ENCODE data around the gene TEX101. TPM values are rescaled to one million over a fixed set of nuclear protein-coding genes. Genes with fewer than 3 reads are reported as not detected.
"Not testable (repeated sequence)": the region's sequence is repeated elsewhere in the genome, so short reads cannot be mapped to it uniquely, and the experiment has no call there.

TEX101 gene
- total and polyA plus RNA-seq, 5 experiments from 2014 or later, result not detected

DNA sequence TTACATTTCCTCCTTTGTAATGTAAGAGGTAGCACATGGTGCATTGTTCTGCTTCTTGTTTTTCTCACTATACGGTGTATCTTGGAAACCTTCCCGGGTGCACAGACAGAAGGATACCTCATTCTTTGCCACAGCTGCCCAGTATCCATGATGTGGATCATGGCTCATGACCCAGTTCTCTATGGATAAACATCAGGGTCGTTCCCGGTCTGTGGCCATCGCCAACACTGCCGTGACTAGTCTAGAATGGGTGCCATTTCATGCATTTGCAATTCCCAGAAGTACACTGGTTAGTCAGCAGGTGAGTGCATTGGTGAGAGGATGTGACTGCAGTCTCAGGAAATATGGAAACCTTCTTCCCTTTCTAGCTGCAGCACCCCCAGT is 23.1 kb upstream of the TEX101 start:
- H3K4me1 Mint-ChIP-seq, H3K4me3 Mint-ChIP-seq, DNase-seq, H3K36me3 Mint-ChIP-seq, H3K9me3 Mint-ChIP-seq, H3K27ac Mint-ChIP-seq, ATAC-seq, POLR2A ChIA-PET: not testable (repeated sequence)
- peaks cover 9 to 28% (median 19%) of the 10 kb centered on the region in 5 donors for H3K27me3 Mint-ChIP-seq

DNA sequence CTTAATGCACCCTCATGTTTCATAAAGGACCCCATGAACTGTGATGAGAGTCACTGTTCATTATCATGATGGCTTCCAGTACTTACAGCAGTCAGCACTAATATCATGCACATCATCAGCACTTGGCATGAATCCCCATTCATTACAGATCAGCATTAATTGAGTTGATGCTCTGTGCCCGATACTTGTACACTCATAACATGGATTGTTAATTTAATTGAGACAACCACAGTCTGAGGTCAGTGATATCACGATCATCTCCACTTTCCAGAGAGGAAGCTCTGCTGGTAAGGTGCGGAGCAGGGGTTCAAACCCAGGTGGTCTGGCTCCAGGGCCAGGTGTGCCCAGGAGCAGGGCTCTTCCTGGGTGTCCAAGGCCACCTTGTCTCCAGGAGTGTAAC is 21.2 kb upstream of the TEX101 start:
- H3K27ac Mint-ChIP-seq, H3K36me3 Mint-ChIP-seq, DNase-seq, H3K9me3 Mint-ChIP-seq, ATAC-seq, H3K4me1 Mint-ChIP-seq, H3K4me3 Mint-ChIP-seq, POLR2A ChIA-PET: not testable (repeated sequence)
- peaks cover 14 to 30% (median 26%) of the 10 kb centered on the region in 5 donors for H3K27me3 Mint-ChIP-seq

DNA sequence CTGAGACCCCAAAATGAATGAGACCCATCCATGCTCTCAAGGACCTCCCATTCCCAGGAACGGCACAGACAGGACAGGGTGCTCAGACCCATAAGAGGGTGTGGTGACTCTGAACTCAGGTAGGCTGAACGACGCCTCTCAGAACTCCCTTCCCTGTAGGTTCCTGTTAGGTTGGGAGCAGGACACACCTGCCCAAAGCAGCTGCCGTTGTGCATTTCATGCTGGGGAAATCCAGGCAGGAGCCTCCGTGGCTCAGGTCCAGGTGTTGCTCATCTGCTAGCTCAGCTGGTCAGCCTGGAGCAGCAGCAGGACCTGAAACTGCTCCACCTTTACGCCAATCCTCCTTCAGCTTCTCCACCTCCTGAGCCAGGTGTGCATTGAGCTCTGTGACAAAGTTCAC is 19.1 kb upstream of the TEX101 start:
- no peak for DNase-seq
- ATAC-seq, result no peak
- H3K4me1 Mint-ChIP-seq, result peaks cover 0 to 4% (median 0%) of the 10 kb centered on the region in 4 donors
- H3K27ac Mint-ChIP-seq, result no peak overlapping the region
- no peak overlapping the region for H3K4me3 Mint-ChIP-seq
- POLR2A ChIA-PET, result no interaction called here
- peaks cover 17 to 37% (median 26%) of the 10 kb centered on the region in 5 donors for H3K27me3 Mint-ChIP-seq
- H3K36me3 Mint-ChIP-seq, result no peaks in the 10 kb centered on the region
- no peaks in the 10 kb centered on the region for H3K9me3 Mint-ChIP-seq

DNA sequence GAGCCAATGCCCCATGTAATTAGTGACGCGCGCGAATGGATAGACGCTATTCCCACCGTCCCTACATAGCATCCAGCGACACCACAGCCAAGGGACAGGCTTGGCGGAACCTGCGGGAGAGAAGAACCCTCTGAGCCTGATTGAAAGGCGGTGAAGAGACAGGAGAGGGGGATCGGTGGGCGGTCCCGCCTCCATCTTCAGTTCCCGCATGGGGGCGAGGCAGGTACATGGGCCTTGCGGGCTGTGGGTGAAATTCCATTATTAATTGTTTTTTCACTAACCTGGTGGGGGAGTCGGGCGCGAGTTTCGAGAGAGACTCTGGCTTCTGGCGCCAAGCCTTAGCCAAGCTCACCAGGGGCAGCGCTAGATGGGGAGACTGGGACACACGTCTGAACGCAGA is 8.4 kb upstream of the TEX101 start:
- H3K4me3 Mint-ChIP-seq, result no peak overlapping the region
- no peaks in the 10 kb centered on the region for H3K4me1 Mint-ChIP-seq
- peak overlapping the region in 1 of 10 donors; percentile 67 for H3K27ac Mint-ChIP-seq
- H3K36me3 Mint-ChIP-seq, result no peaks in the 10 kb centered on the region
- H3K27me3 Mint-ChIP-seq, result peaks cover 0 to 7% (median 4%) of the 10 kb centered on the region in 5 donors
- no peak for ATAC-seq
- H3K9me3 Mint-ChIP-seq, result peaks cover 0 to 8% (median 0%) of the 10 kb centered on the region in 9 donors
- DNase-seq, result no peak
- POLR2A ChIA-PET, result no interaction called here

DNA sequence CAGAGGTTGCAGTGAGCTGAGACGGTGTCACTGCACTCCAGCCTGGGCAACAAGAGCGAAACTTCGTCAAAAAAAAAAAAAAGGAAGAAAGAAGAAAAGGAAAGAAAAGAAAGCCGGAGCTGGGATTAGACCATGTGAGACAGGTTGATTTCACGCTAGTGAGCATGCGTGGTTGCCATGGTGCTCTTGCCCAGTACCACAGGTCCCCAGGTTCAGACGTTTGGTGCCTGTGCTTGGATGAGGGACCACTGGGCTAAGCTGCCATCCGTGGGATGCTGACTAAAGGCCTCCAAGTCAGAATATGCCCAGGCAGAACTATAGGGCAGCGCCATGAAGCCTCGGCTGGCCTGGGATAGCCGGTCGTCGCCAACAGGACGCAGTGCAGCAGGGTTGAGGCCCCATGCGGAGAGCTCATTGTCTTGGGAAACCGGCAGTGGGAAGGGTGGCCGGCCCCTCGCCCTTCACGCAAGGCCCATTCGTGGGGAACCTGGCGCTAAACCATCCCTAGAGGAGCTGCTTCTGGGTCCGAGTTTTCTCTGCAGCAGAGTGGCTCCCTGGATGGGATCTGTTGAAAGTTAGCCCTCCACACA is 7.2 kb upstream of the TEX101 start:
- ATAC-seq, result no peak
- Mint-ChIP-seq H3K27me3 (peaks cover 0 to 7% (median 2%) of the 10 kb centered on the region in 5 donors), H3K4me3 (no peak overlapping the region), H3K27ac (no peak overlapping the region), H3K9me3 (peaks cover 0 to 9% (median 0%) of the 10 kb centered on the region in 9 donors), H3K36me3 (no peaks in the 10 kb centered on the region), H3K4me1 (no peaks in the 10 kb centered on the region)
- DNase-seq, result no peak
- POLR2A ChIA-PET, result interaction anchor here (0.7 kb wide), 1 partner anchor 261 kb away, joined by 3 read pairs; no protein-coding TSS in a partner anchor

DNA sequence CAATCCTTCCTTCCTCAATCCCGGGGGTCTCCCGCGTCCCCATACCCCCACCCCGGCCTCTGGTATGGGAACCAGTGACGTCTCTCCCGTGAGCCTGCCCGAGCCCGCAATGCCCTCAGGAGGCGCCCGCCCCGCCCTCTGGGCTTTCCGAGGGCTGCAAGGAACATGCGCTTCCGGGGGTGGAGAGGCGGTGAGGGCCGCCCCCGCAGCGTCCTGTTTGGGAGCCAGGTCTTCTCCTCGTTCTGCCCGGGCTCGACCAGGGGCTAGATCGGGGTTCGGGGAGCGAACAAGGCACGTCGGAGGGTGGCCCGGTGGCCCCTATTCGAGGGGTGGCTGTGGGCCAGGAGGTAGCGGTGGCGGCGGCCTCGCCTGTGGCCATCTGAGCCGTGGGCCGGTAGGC is 6.6 kb upstream of the TEX101 start:
- Mint-ChIP-seq H3K27ac (no peak overlapping the region), H3K4me3 (peak overlapping the region in 1 of 10 donors; percentile 10), H3K4me1 (no peaks in the 10 kb centered on the region), H3K27me3 (peaks cover 0 to 7% (median under 1%) of the 10 kb centered on the region in 5 donors), H3K36me3 (no peaks in the 10 kb centered on the region), H3K9me3 (peaks cover 0 to 14% (median 0%) of the 10 kb centered on the region in 9 donors)
- POLR2A ChIA-PET, result no interaction called here
- ATAC-seq (no peak), DNase-seq (no peak)

DNA sequence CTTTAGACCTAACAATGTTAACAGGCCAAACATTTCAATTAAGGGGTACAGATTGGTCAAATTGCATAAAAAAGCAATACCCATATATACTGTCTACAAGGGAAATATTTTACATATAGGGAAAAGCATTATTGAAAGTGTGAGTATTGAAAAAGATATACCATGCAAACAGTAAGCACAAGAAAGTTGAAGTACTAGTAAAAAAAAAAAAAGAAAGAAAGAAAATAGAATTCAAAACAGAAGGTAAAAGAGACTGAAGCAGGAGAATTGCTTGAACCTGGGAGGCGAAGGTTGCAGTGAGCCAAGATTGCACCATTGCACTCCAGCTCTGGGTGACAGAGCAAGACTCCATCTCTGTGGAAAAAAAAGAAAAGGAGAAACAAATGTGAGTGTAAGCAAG is 5.3 kb upstream of the TEX101 start:
- Mint-ChIP-seq H3K27ac (peak overlapping the region in 1 of 10 donors; percentile 4), H3K4me1 (no peaks in the 10 kb centered on the region), H3K27me3 (peaks cover 0 to 7% (median 0%) of the 10 kb centered on the region in 5 donors), H3K9me3 (peaks cover 0 to 15% (median 0%) of the 10 kb centered on the region in 9 donors), H3K36me3 (no peaks in the 10 kb centered on the region), H3K4me3 (no peak overlapping the region)
- DNase-seq (no peak), ATAC-seq (no peak)
- POLR2A ChIA-PET, result no interaction called here

DNA sequence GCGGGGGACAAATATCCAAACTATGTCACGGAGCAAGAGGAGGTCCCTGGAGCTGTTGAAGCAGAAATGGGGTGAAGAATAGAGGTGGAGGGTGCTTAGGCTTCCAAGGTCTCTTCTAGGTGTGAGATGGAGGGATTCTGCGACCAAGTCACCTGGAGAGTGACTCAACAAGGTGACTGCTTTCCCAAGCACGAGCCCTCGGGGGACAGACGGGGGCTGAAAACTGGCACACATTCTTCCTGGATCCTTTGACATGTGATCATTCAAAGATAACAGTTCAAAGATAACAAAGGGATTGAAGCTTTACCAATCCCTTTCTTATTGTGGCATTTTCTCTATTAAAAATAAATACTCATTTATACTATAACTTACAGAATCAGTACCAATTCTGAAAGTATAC is 2.2 kb upstream of the TEX101 start:
- Mint-ChIP-seq H3K9me3 (peaks cover 0 to 15% (median 0%) of the 10 kb centered on the region in 9 donors), H3K36me3 (no peaks in the 10 kb centered on the region), H3K27me3 (peaks cover 0 to 7% (median 0%) of the 10 kb centered on the region in 5 donors), H3K27ac (no peak overlapping the region), H3K4me3 (no peak overlapping the region), H3K4me1 (no peaks in the 10 kb centered on the region)
- DNase-seq (no peak), ATAC-seq (no peak)
- POLR2A ChIA-PET, result no interaction called here

DNA sequence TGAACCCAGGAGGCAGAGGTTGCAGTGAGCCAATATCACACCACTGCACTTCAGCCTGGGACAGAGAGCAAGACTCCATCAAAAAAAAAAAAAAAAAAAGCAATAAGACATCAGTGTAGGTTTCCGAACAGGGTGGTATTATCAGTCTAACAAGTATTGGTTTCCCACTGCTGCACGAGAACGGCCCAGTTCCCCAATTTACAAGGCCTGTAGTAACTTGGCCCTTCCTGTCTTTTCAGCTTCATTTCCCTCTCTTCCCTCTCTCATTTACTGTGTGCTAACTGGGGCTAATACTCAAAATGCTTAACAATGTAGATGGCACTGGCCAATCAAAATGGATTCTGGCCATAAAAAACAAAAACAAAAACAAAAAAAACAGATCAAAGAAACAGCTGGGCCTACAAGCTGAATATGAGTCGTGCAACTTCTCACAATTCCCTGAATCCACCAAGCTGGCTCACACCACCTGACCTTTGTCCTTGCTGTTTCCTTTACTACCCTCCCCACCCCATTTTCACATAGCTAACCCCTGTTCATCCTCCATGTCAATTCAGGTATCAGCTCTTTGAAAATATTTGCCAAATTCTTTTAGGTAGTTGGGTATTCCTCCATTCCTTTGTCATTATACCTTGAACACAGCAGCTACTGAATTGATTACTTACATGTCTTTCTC is 2.4 kb downstream of the TEX101 start:
- H3K27me3 Mint-ChIP-seq, result peaks cover 0 to 2% (median 0%) of the 10 kb centered on the region in 5 donors
- no peak overlapping the region for H3K4me3 Mint-ChIP-seq
- H3K4me1 Mint-ChIP-seq, result no peaks in the 10 kb centered on the region
- ATAC-seq (no peak), DNase-seq (no peak)
- POLR2A ChIA-PET, result interaction anchor here (0.6 kb wide), 1 partner anchor 162 kb away, joined by 4 read pairs; no protein-coding TSS in a partner anchor
- peak overlapping the region in 2 of 10 donors; percentile 34 to 57 for H3K27ac Mint-ChIP-seq
- no peaks in the 10 kb centered on the region for H3K36me3 Mint-ChIP-seq
- H3K9me3 Mint-ChIP-seq, result peaks cover 0 to 6% (median 0%) of the 10 kb centered on the region in 9 donors

DNA sequence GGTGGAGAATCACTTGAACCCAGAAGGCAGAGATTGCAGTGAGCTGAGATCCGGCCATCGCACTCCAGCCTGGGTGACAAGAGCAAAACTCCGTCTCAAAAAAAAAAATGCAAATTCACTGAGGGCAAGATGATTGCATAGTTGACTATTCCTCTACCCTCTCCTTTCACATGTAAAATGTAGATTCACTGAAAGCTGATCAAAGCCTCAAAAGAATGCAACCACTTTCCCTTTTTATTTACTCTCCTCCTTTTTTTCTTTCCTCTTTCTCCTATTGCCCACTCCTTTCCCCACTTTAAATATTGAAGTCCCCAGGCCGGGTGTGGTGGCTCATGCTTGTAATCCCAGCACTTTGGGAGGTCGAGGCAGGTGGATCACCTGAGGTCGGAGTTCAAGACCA is 6.3 kb downstream of the TEX101 start:
- Mint-ChIP-seq H3K4me3 (no peak overlapping the region), H3K4me1 (peaks cover 0 to 9% (median 5%) of the 10 kb centered on the region in 4 donors), H3K9me3 (no peaks in the 10 kb centered on the region), H3K27me3 (peaks cover 0 to 3% (median 0%) of the 10 kb centered on the region in 5 donors), H3K27ac (peak overlapping the region in 1 of 10 donors; percentile 15), H3K36me3 (no peaks in the 10 kb centered on the region)
- ATAC-seq, result no peak
- POLR2A ChIA-PET, result no interaction called here
- DNase-seq, result no peak

DNA sequence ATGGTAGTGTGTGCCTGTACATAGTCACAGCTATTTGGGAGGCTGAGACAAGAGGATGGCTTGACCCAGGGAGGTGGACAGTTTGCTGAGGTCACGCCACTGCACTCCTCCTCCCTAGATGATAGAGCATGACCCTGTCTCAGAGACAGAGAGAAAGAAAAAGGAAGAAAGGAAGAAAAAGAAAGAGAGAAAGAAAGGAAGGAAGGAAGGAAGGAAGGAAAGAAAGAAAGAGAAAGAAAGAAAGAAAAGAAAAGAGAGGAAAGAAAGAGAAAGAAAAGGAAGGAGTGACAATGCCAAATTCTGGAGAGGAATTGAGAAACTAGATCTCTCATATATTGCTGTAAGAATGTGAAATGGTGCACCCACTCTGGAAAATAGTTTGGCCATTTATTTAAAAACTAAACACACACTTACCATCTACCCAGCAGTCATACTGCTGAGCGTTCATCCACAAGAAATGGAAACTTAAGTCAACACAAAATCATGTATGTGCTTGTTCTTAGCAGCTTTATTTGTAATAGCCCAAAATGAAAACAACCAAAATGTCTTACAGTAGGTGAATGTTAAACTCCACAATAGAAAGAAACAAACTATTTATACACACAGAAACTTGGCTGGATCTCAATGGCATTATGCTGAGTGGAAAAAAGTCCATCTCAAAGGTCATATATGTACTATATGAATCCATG is 7.5 kb downstream of the TEX101 start:
- POLR2A ChIA-PET, result no interaction called here
- peak overlapping the region in 1 of 10 donors; percentile 61 for H3K27ac Mint-ChIP-seq

DNA sequence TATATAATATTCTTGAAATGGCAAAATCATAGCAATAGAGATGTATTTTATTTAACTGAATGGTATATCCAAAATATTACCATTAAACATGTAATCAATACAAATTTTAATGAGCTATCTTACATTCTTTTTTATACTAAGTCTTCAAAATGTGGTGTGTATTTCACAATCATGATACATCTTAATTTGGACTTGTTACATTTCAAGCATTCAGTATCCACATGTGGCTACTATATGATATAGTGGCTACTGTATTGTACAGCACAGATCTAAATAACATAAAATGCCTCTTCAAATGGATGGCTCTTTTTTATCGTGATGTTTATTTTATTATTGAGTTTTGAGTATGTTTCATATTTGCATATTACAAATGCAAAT is 8.0 kb downstream of the TEX101 start:
- POLR2A ChIA-PET, result no interaction called here
- ATAC-seq, result no peak
- Mint-ChIP-seq H3K36me3 (no peaks in the 10 kb centered on the region), H3K4me1 (peaks cover 0 to 9% (median 6%) of the 10 kb centered on the region in 4 donors), H3K4me3 (no peak overlapping the region), H3K27me3 (peaks cover 0 to 3% (median 0%) of the 10 kb centered on the region in 5 donors), H3K9me3 (no peaks in the 10 kb centered on the region), H3K27ac (no peak overlapping the region)
- no peak for DNase-seq

More for the DNA sequence above, 7.5 kb downstream of the TEX101 start:
- H3K4me1 Mint-ChIP-seq, result peaks cover 0 to 9% (median 6%) of the 10 kb centered on the region in 4 donors
- no peaks in the 10 kb centered on the region for H3K36me3 Mint-ChIP-seq
- ATAC-seq, result no peak
- H3K4me3 Mint-ChIP-seq, result no peak overlapping the region
- no peaks in the 10 kb centered on the region for H3K9me3 Mint-ChIP-seq
- DNase-seq, result no peak
- H3K27me3 Mint-ChIP-seq, result peaks cover 0 to 3% (median 0%) of the 10 kb centered on the region in 5 donors

DNA sequence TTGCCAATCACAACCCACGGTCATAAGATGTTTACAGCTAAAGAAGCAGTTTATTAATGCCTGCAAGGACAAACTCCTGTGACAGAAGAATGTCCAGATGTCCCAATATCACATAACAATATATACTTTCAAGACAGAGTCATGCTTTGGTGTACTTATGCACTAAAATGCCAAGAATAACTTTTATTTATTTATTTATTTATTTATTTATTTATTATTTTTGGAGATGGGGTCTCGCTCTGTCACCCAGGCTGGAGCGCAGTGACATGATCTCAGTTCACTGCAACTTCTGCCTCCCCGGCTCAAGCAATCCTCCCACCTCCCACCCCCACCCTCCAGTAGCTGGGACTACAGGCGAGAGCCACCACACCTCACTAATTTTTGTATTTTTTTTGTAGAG is 9.1 kb downstream of the TEX101 start:
- Mint-ChIP-seq H3K4me1 (peaks cover 0 to 9% (median 6%) of the 10 kb centered on the region in 4 donors), H3K27me3 (peaks cover 0 to 3% (median 0%) of the 10 kb centered on the region in 5 donors), H3K36me3 (no peaks in the 10 kb centered on the region), H3K4me3 (no peak overlapping the region), H3K27ac (no peak overlapping the region), H3K9me3 (no peaks in the 10 kb centered on the region)
- ATAC-seq (no peak), DNase-seq (no peak)
- POLR2A ChIA-PET, result no interaction called here

All from naive thymus-derived CD8-positive, alpha-beta T cell (primary cell).